Neural cell (in vitro differentiated cells): ENCODE results near the gene RBM14.

Experiments used
- CTCF ChIP-seq: fragments of 450-650 bp; IDR thresholded peaks from 2 replicates; pipeline ENCODE4 v1.5.1; 2014; ENCODE audit warnings: antibody characterized with exemption, mild to moderate bottlenecking, moderate library complexity; ENCODE audit not compliant: poor library complexity, severe bottlenecking
- EP300 ChIP-seq: fragments of 450-650 bp; conservative IDR thresholded peaks from 2 replicates; pipeline ENCODE4 v1.6.1; 2014; ENCODE audit warnings: antibody characterized with exemption, mild to moderate bottlenecking, moderate library complexity; ENCODE audit not compliant: poor library complexity, severe bottlenecking
- EZH2 ChIP-seq: fragments of 200-600, 300-800 bp; shearing (Covaris generic), sonication (generic); IDR thresholded peaks from 2 replicates; pipeline ENCODE4 v1.6.1; 2014; ENCODE audit warnings: antibody characterized with exemption, low read length, borderline replicate concordance, mild to moderate bottlenecking; ENCODE audit not compliant: insufficient read depth, poor library complexity, severe bottlenecking
- MXI1 ChIP-seq: fragments of 450-650 bp; conservative IDR thresholded peaks from 2 replicates; pipeline ENCODE4 v1.6.1; 2014; ENCODE audit warnings: antibody characterized with exemption, mild to moderate bottlenecking; ENCODE audit not compliant: poor library complexity, severe bottlenecking
- POLR2AphosphoS5 ChIP-seq: IDR thresholded peaks from 2 replicates; pipeline ENCODE4 v1.6.1; 2012
- RAD21 ChIP-seq: fragments of 450-650 bp; conservative IDR thresholded peaks from 2 replicates; pipeline ENCODE4 v1.6.1; 2014; ENCODE audit warnings: antibody characterized with exemption, mild to moderate bottlenecking, moderate library complexity
- REST ChIP-seq: IDR thresholded peaks from 2 replicates; pipeline ENCODE4 v1.6.1; 2012; ENCODE audit warnings: borderline replicate concordance

DNA sequence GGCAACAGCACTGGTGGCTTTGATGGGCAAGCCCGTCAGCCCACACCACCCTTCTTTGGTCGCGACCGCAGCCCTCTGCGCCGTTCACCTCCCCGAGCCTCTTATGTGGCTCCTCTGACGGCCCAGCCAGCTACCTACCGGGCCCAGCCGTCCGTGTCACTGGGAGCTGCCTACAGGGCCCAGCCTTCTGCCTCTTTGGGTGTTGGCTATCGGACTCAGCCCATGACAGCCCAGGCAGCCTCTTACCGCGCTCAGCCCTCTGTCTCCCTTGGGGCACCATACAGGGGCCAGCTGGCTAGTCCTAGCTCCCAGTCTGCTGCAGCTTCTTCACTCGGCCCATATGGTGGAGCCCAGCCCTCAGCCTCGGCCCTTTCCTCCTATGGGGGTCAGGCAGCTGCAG is 8.0 kb downstream of the RBM14 start:
- TF ChIP-seq POLR2AphosphoS5 (no peak), EP300 (no peak), RAD21 (no peak), MXI1 (no peak), CTCF (no peak), REST (no peak), EZH2 (no peak)
